HL-60 (cell line): Measurements from ENCODE around the gene ZBTB25.

Experiments
- GABPA ChIP-seq: IDR thresholded peaks from 2 replicates; pipeline ENCODE4 v1.6.1; 2012; ENCODE audit warnings: low read depth
- POLR2AphosphoS5 ChIP-seq: IDR thresholded peaks from 2 replicates; pipeline ENCODE4 v1.6.1; 2012; ENCODE audit warnings: low read depth
- TF ChIP-seq, protein P1 (sequence below): IDR thresholded peaks from one replicate; pipeline ENCODE4 v1.5.1; 2011; ENCODE audit warnings: low read length, control low read depth, inconsistent platforms; ENCODE audit not compliant: insufficient read depth

GRCh38 chr14:64541972-64542835 lies 38.6 kb upstream of the ZBTB25 start:
- TF ChIP-seq, protein P1, sequence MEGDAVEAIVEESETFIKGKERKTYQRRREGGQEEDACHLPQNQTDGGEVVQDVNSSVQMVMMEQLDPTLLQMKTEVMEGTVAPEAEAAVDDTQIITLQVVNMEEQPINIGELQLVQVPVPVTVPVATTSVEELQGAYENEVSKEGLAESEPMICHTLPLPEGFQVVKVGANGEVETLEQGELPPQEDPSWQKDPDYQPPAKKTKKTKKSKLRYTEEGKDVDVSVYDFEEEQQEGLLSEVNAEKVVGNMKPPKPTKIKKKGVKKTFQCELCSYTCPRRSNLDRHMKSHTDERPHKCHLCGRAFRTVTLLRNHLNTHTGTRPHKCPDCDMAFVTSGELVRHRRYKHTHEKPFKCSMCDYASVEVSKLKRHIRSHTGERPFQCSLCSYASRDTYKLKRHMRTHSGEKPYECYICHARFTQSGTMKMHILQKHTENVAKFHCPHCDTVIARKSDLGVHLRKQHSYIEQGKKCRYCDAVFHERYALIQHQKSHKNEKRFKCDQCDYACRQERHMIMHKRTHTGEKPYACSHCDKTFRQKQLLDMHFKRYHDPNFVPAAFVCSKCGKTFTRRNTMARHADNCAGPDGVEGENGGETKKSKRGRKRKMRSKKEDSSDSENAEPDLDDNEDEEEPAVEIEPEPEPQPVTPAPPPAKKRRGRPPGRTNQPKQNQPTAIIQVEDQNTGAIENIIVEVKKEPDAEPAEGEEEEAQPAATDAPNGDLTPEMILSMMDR = no peak
- TF ChIP-seq GABPA = no peak
- no peak for TF ChIP-seq POLR2AphosphoS5
